Measurements from ENCODE around the gene PVR.

DNA sequence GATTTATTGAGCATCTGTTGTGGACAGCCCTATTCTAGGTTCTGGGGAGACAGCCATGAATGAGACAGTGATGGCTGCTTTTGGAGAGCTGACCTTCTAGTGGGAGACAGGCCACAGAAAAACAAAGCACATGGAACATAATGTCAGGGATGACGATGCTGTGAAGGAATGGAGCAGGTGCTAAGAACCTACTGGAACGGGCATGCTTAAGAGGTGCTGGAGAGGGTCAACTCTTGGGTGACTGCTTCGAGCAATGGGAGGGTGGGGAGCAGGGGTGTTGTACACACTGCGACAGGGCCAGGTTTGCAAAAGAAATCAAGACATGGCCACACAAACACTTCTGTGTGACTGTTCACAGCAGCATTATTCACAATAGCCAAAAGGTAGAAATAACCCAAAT lies 43.2 kb downstream of the PVR start:
- TF ChIP-seq TARDBP (IDR thresholded peaks at IDR 0.05) (no peak), ELF4 (IDR thresholded peaks at IDR 0.05) (no peak), SP1 (IDR thresholded peaks at IDR 0.05) (no peak), FOXM1 (IDR thresholded peaks at IDR 0.05; ENCODE audit: borderline replicate concordance) (no peak), HDGF (IDR thresholded peaks at IDR 0.05; ENCODE audit: borderline replicate concordance) (no peak), CTBP1 (IDR thresholded peaks at IDR 0.05; ENCODE audit: borderline replicate concordance) (no peak), FOXA1 (IDR thresholded peaks at IDR 0.05) (no peak), LEF1 (IDR thresholded peaks at IDR 0.05; ENCODE audit: borderline replicate concordance) (no peak)
